Tongue (tissue), 2 donors: Measurements from ENCODE around the gene MRRF. TPM values are rescaled to one million over a fixed set of nuclear protein-coding genes. Genes with fewer than 3 reads are reported as not detected.
"Not testable (repeated sequence)": the region's sequence is repeated elsewhere in the genome, so short reads cannot be mapped to it uniquely, and the experiment has no call there.

Experiments used
- DNase-seq: peaks from one replicate; pipeline ENCODE4 v3.0.0-alpha.2; 2015
- total RNA-seq: library from RNA; depleted of rRNA; stranded (reverse); fragments of >200 nt; gene quantifications from one replicate; pipeline ENCODE4 v1.2.3, GENCODE V29; 2014

Gene MRRF
- total RNA-seq, 1 donor from 2014 or later = 30.9 TPM

DNA sequence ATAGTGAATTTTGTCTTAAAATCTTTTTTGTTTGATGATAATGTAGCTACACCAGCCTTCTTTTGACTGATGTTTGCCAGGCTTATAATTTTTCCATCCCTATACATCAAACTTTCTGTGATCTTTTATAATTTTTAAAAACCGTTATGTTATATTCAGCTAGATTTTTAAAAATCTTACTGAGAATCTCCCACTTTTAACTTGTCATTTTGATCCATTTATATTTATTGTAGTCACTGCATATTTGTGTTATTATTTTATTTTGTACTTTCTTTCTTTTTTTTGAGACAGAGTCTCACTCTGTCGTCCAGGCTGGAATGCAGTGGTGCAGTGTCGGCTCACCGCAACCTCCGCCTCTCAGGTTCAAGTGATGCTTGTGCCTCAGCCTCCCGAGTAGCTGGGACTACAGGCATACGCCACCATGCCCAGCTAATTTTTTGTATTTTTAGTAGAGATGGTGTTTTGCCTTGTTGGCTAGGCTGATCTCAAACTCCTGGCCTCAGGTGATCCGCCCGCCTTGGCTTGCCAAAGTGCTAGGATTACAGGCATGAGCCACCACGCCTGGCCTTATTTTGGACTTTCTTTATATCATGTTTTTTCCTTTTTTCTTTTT lies 12.7 kb downstream of the MRRF start:
- no peak for DNase-seq

DNA sequence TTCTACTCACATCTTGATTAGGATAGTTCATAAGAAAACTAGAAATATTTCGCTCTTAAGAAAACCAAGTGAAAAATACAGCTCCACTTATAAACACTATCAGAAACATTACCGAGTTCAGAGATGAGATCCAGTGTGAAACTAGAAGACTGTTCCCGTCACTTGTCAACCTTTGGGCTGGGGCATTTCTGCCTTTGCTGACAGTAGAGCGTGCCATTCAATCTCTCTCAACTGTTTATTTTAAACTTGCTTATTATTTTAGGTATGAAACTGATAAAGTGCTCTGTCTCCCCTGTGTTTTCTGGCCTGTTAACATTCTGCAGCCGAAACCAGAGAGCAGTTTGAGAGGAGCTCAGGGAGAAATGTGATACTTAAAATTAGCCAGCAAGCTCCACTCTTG lies 16.7 kb downstream of the MRRF start:
- DNase-seq = peak; percentile 17

DNA sequence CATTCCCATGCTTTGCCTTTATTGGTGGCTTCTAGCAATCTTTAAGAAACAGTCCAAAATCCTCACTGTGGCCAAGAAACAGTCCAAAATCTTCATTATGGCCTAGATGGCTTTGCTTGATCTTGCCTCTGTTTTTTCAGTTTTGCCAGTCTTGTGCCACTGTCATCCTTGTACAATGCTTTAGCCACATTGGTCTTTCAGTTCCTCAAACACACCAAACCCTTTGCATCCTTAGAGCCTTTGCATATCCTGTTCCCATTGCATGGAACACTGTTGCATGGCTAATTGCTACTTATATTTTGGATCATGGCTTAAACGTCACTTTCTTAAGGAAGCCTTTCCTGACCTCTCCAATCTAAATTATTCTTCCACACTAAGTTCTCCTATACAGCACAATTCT lies 22.1 kb downstream of the MRRF start:
- no peak for DNase-seq

DNA sequence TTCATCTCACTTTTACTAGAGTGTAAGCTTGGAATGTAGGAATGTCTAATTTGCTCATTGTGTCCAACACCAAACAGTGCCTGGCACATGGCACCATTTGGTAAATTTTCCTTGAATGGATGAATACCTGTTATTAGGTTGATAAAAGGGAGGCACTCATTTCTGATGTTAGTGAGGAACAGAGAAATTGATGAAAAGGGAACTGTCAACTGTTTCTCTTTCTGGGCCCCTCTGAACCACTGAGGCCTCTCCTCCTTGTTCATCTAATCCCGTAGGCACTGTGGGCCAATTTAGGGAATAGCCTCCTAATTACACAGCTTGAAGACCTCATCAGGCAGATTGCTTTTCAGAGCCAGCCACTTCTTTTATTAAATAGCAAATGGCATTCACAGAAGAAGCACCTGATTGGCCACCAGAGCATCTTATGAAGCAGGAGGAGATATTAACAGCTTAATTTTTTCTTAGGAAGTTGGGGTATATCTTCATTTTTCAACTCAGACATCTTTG lies 22.6 kb downstream of the MRRF start:
- DNase-seq = no peak

DNA sequence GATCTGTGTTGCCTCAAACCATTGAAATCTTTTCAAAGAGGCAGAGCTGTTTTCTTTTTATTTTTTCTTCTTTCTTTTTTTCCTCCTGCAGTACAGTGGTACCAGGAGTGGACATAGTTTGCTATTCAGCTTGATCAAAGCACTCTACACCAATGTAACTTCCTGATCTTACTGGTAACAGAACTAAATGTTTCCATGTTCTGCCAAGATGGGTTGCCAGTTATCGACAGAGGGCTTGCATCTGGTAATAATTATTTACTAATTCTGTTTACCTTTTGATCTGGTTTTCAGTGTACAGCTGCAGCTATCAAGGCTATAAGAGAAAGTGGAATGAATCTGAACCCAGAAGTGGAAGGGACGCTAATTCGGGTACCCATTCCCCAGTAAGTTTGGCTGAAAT lies 26.8 kb downstream of the MRRF start:
- DNase-seq = no peak

DNA sequence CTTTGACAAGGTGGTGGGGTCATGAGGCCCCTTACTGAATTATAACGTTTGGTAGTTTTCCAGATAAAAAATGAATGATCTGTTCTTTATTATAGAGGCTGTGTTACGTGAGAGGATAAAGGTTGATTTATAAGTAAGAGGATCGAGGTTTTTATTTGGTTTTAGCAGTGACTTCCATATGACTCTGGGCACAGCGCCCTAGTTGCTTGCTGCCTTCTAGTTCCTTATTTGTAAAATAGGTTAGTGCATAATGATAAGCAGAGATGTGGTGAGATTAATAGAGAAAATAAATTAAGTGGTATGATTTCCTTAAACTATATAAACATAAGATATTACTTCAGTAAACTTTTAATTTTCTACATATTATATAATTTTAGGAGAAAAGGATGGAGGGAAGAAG lies 29.8 kb downstream of the MRRF start:
- DNase-seq = no peak

DNA sequence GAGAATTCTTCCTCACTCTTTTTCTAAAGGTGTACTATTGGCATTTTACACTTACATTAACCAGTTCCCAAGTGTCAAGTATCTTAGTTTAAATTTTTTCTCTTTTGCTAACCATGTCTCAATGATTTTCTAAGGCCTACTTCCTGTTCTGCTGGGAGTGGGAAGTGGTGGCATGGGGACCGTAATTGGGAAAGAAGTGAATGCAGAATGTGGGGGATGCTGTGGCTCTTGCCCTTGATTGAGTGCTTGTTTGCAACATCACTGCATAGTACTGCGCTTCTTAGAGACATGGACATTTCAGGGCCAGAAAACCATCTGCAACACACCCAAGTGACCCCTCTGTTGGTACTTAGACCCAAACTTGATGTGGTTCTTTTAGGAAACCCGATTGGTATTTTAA lies 32.8 kb downstream of the MRRF start:
- DNase-seq = no peak

DNA sequence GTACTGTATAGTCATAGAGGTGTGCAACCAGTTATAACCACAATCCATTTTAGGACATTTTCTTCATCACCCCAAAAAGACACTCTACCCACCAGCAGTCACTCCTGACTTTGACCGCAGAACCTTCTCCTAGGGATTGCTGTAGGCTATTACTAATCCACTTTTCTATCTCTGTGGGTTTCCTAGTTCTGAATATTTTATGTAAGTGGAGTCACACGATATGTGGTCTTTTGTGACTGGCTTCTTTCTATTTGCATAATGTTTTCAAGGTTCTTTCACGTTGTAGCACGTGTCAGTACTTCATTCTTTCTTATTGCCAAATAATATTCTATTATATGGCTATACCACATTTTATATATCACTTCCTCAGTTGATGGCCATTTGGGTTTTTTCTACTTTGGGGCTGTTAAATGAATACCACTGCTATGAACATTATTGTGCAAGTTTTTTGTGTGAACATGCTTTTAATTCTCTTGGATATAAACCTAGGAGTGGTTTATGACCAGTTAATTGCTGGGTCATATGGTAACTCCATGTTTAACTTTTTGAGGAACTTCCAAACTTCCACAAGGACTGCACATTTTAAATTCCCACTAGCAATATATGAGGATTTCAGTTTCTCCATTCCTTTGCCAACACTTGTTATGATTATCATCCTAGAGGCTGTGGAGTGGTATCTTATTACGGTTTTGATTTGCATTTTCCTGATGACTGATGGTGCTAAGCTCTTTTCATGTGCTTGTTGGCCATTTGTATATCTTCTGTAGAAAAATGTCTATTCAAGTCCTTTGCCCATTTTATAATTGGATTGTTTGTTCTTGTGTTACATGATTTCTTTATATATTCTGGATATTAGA lies 37.8 kb downstream of the MRRF start:
- DNase-seq = no peak

DNA sequence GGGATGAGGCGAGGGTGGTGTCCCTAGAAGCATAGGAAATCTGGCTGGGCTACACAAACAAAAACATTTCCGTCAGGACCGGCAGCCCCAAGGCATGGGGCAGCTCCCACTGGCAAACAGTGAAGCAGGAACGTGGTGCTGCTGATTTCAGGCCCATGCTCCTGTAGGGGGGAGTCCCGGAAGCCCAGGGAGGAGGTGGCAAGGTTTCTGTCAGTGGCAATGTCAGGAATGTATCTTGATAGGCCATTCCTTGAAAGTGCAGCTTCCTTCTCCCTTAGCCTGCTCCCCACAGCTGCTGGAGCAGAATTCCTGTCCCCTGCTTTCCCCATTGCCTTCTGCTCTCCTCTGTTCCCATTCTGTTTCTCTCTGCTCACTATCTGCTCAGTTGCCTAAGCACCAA lies 42.4 kb downstream of the MRRF start:
- DNase-seq = no peak

DNA sequence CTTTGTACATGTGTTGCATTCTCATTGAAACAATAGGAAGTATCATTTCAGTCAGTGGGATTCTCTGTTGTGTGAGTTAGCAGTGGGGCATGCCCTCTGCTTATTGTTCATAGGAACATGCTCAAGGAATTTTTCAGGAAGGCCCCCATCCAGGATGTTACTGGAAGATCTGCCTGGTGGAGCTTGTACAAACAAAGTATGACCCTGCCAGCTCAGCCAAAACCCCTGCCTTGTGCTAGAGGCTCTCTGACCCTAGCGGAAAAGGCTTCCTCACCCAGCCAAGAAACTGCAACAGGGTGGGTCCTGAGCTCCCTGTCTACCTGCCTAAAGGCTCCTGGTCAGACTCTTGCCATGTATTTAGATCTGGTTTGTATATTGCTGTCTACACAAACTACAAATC lies 43.2 kb downstream of the MRRF start:
- no peak for DNase-seq

DNA sequence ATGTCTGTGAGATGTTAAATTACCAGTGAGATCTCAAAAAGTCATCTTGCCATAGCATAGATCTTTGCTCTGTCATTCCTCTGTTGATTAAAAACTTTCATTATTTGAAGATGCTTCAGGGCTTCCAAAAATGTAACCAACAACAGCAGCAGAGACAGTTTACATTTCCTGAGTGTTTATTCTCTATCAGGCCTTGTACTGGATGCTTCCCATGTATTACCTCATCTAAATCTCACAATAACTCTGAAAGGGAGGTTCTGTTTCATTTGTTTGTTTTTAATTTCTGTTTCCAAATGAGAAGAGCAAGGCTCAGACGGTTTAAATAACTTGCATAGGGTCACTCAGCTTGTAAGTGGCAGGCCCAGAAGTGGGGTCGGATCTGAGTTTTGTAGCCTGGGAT lies 45.2 kb downstream of the MRRF start:
- DNase-seq = no peak

DNA sequence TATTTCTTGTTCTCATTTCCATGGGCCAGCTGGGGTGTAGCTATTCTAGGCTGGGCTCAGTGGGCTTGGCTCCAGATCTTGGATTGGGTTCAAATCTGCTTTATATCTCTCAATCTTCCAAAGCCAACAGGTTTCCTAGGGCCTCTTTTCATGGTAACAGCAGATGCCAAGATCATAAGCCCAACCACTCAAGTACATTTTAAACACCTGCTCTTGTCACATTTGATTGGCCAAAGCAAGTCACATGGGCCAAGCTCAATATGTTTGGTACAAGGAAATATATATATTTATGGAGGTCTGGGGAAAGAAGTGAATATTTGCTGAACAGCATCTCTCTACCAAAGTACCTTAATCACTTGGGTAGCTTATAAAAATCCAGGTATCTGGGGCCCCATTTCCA lies 49.5 kb downstream of the MRRF start:
- DNase-seq = peak; percentile 57

DNA sequence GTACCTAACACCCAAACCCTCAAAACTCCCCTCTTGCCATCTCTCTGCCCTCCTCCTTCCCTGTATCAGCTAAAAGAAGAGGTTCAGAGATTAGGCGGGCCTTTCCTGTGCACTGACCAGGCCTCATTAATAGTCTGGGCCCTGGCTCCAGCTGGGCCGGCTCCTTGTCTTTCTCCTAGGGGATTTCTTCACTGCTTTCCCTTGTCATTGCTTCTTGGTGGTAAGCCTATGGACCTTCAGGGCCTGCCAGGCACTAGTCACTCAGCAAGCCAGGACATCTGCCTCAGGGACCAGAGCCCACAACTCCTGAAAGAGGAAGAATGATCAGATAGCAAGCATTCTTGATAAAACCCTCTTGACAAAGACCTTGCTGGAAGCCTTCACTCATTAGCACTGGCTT lies 50.9 kb downstream of the MRRF start:
- no peak for DNase-seq

DNA sequence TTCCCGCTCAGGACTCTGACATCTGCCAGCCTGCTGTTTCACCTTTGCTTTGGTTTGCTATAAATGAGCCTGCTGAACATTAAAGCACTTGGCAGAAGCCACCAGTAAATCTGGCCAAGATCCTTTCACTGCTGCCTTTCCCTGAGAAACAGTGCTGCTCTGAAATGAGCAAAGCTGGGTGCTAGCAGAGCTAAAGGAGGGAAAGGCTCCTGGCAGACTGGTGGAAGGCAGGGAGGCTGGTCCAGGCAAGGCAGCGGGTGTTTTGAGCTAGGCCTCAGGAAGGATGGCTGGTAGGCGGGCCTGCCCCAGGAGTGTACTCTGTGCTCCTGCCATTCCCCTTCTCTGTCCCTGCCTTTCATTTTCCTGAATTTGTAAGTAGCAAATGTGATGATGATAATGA lies 53.6 kb downstream of the MRRF start:
- DNase-seq = peak; percentile 57

DNA sequence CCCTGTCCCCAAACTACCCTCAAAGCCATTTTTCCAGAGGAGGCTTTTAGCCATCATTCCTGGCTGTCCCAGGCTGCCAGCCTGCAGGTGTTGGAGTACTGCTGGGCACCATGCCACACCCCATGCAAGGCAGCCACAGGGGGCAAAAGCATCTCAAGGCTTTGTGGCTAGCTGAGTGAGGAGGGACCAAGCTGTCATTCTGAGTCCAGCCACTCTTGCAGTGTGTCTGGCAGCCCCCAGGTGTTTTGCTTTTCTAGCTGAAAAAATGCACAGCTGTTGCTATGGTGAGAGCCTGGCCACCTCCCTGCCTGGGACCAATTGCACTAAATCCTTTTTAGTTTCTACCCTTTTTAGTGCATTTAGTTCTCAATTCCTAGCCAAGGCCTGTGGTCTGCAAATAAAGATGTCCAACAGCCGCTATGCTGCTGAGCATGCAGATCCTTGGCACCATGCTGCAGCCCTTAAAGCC lies 55.8 kb downstream of the MRRF start:
- DNase-seq = peak; percentile 65

DNA sequence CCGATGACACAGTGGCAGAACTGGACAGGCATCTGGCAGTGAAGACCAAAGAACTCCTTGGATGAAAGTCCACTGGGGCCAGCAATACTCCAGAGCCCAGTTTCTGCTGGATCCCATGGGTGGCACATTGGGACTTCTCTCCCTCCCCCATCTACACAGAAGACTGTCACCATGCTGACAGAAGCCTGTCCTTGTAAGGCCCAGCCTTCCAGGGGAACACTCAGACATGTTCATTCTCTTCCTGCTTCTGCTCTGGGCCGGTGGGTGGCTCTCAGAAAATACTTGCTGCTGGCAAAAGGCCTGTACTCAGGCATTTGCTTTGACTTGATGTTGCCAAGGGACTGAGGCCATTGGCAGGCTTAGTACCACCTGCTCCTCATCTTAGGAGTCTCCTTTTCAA lies 57.9 kb downstream of the MRRF start:
- no peak for DNase-seq

DNA sequence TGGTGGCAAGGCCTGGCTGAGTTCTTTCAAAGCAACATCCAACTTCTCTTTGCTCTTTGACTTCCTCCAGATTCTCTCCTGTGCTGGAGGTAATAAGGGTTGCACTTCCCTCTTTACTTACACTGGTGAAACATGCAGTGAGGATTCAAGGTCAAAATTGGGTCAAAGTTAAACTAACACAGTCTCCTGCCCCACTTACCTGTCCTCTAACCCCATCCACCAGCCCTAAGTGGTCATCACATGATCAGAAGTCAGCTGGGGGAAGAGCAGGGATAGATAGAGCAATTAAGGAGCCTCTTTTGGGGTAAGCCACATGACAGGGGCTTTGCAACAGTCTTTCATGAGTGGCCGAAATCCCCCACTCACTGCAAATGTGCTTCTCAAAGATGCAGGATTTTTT lies 60.0 kb downstream of the MRRF start:
- not testable (repeated sequence) for DNase-seq

DNA sequence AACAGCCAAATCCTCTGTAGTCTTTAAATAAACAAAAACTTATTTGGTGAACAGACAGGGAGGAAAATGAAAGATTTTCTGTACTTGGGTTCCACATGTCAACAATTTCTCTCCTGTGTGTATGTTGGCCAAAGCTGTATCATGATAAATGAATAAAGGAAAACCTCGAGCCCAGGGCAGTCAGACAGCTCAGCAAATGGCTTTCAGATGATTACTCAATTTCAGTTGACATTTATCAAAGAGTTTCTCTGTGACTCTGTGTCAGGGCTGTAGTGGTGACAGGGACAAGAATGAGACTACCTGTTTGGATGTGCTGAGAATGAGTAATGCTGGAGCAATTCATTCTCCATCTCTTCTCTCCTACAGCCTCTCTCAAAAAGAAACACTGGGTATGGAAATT lies 60.4 kb downstream of the MRRF start:
- no peak for DNase-seq

DNA sequence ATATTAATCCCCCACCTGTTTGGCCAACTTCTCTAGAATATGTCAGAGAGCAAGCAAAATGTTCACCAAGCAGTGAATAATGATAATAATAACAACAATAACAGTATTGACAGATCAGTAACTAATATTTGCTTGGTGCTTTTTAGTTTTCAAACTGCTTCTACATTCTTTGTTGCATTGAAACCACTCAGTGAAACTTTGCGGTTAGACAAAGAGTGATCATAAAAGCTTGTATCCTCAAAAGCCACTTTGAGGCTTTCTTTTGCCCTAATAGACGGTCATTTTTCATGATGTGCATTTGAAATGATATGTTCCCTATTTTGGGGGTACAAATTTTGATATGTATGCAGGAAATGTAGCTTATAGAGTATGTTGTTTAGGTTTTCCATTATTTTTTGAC lies 62.5 kb downstream of the MRRF start:
- no peak for DNase-seq

DNA sequence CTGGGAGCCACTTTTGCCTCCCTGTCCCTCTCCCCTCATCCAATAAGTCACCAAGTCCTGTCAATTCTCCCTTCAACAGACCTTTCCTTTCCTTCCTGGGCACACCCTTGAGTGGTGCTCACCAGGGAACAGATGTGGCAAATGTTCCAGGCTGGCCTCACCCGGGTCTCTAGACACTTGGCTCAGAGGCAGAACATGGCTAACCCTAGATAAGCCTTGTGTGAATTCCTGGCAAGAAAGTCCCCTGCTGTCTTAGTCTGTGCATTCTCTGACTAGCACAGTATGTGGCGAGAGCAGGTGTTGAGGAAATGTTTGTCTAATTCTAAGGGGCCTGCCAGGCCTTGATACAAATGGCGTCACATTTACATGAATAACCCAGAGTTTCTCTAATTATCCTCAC lies 64.9 kb downstream of the MRRF start:
- peak; percentile 73 for DNase-seq

DNA sequence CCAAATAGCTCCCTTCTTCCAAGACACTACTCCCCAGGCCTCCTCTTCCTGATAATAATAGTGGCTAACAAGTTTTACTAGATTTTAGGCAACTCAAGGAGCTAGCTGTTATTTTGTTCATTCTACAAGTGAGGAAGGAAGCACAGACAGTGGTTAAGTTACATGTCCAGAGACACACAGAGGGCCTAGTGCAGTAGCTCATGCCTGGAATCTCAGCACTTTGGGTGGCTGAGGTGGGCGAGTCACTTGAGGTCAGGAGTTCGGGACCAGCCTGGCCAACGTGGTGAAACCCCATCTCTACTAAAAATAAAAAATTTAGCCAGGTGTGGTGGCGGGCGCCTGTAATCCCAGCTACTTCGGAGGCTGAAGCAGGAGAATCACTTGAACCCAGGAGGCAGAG lies 65.8 kb downstream of the MRRF start:
- not testable (repeated sequence) for DNase-seq

DNA sequence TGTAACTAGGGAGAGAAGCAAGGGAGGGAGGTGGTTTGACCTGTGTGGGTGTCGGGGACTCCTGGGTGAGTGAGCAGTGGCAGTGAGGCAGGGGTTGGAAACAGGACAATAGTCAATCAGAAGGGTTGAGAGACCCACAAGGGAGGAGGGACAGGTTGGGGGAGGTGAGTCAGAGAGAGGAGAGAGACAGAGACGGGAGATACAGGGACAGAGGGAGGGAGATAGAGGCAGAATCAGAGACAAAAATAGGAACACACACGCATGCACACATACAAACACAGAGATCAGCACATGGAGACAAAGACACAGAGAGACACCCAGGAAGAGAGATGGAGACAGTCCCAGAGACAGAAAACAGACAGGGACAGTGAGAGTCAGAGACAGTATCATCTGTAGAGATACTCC lies 66.8 kb downstream of the MRRF start:
- DNase-seq = no peak

DNA sequence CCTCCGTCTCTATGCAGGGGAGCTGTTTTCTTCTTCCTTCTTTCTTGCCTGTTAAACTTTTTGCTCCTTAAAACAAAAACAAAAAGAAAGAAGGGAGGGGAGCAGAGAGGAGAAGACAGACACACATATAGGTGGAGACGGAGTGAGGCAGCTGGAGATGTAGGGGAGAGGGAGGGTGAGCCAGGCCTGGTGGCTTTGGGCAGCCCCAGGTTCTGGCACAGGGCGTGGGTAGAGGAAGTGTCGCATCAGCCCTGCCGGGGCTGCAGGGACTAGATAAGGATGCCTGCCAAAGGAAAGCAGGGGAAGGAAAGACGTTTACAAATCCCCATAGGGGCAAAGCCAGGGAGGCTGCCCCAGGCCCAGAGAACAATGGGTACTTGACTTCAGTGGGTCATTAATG lies 67.4 kb downstream of the MRRF start:
- DNase-seq = peak; percentile 72

DNA sequence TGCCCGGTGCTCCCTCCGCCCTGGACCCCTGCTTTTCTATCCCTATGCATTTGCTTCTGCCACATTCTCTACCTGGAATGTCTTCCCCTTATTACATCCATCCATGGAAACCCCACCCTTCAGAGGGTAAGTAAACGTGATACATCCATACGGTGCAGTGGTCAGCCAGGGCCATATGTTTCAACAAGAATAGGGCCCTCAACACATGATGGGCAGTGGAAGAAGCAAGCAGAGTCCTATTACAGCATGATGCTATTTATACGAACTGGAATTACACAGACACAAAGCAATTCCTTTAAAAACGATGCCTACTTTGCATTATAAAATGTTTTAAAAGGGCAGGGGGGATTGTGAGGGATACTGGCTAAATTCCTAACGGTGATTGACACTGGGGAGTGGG lies 68.0 kb downstream of the MRRF start:
- no peak for DNase-seq
